GM18520 (cell line): ENCODE measurements around the gene WNT8A.
A peak's percentile ranks its signal among the peaks of the same experiment; 100 is the strongest.
"Not testable (repeated sequence)": the region's sequence is repeated elsewhere in the genome, so short reads cannot be mapped to it uniquely, and the experiment has no call there.

ENCODE experiments used
- ATAC-seq: cut with Tn5 transposase; IDR thresholded peaks from one replicate; pipeline ENCODE4 v1.9.1; 2021; ENCODE audit not compliant: unreplicated experiment

The WNT8A gene

GRCh38 chr5:138083702-138084101, at the start of gene WNT8A:
Gene WNT8A (plus strand): TSS chr5:138084033. CDS start chr5:138084128, 95 bp downstream.
- ATAC-seq = no peak

- ATAC-seq = peak; percentile 27
Observed at GRCh38 chr5:138035605-138036537, 48.0 kb upstream of the WNT8A start.

- no peak for ATAC-seq
Observed at GRCh38 chr5:138037271-138037670, 46.6 kb upstream of the WNT8A start.

GRCh38 chr5:138037907-138038633, 45.8 kb upstream of the WNT8A start:
- ATAC-seq = no peak

GRCh38 chr5:138038826-138039225, 45.0 kb upstream of the WNT8A start:
- ATAC-seq = no peak

- ATAC-seq = not testable (repeated sequence)
Observed at GRCh38 chr5:138045283-138045682, 38.5 kb upstream of the WNT8A start.

- ATAC-seq = no peak
Observed at GRCh38 chr5:138051441-138052296, 32.2 kb upstream of the WNT8A start.

- ATAC-seq = not testable (repeated sequence)
Observed at GRCh38 chr5:138052718-138053117, 31.1 kb upstream of the WNT8A start.

GRCh38 chr5:138053554-138053953, 30.3 kb upstream of the WNT8A start:
- no peak for ATAC-seq

GRCh38 chr5:138054206-138054605, 29.6 kb upstream of the WNT8A start:
- no peak for ATAC-seq

GRCh38 chr5:138054847-138055558, 28.8 kb upstream of the WNT8A start:
- no peak for ATAC-seq

GRCh38 chr5:138064526-138064925, 19.3 kb upstream of the WNT8A start:
- ATAC-seq = no peak

- no peak for ATAC-seq
Observed at GRCh38 chr5:138065102-138065501, 18.7 kb upstream of the WNT8A start.

GRCh38 chr5:138067945-138068344, 15.9 kb upstream of the WNT8A start:
- no peak for ATAC-seq

GRCh38 chr5:138068742-138069600, 14.9 kb upstream of the WNT8A start:
- no peak for ATAC-seq

- not testable (repeated sequence) for ATAC-seq
Observed at GRCh38 chr5:138070026-138070425, 13.8 kb upstream of the WNT8A start.

- ATAC-seq = no peak
Observed at GRCh38 chr5:138077064-138077696, 6.7 kb upstream of the WNT8A start.

- no peak for ATAC-seq
Observed at GRCh38 chr5:138078006-138078643, 5.7 kb upstream of the WNT8A start.

GRCh38 chr5:138082033-138082432, 1.8 kb upstream of the WNT8A start:
- no peak for ATAC-seq
